Measurements from ENCODE around the gene FAT1. TPM values are rescaled to one million over a fixed set of nuclear protein-coding genes. Genes with fewer than 3 reads are reported as not detected.

The FAT1 gene
- total and polyA plus RNA-seq, 2 donors (not counting 1 experiment from before 2014, with no cell fraction given): 0.07 to 0.15 TPM

GRCh38 chr4:186761393-186761792 is 37.7 kb upstream of the FAT1 start:
- TF ChIP-seq EZH2 (IDR thresholded peaks at IDR 0.05; ENCODE audit: borderline replicate concordance, insufficient read depth, low read depth, low read length, poor library complexity, severe bottlenecking): no peak
- TF ChIP-seq, protein P1, sequence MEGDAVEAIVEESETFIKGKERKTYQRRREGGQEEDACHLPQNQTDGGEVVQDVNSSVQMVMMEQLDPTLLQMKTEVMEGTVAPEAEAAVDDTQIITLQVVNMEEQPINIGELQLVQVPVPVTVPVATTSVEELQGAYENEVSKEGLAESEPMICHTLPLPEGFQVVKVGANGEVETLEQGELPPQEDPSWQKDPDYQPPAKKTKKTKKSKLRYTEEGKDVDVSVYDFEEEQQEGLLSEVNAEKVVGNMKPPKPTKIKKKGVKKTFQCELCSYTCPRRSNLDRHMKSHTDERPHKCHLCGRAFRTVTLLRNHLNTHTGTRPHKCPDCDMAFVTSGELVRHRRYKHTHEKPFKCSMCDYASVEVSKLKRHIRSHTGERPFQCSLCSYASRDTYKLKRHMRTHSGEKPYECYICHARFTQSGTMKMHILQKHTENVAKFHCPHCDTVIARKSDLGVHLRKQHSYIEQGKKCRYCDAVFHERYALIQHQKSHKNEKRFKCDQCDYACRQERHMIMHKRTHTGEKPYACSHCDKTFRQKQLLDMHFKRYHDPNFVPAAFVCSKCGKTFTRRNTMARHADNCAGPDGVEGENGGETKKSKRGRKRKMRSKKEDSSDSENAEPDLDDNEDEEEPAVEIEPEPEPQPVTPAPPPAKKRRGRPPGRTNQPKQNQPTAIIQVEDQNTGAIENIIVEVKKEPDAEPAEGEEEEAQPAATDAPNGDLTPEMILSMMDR (IDR thresholded peaks at IDR 0.05): no peak
- Histone ChIP-seq H3K79me2 (ENCODE audit: control insufficient read depth, insufficient read depth, low read length) (no peaks in the 10 kb centered on the region), H3K9me3 (ENCODE audit: control extremely low read depth in 1 of 3, control insufficient read depth in 2 of 3, insufficient read depth in 1 of 3, low read length in 2 of 3) (peaks cover 0 to 24% (median 0%) of the 10 kb centered on the region in 3 donors), H3K9ac (ENCODE audit: low read length) (no peak overlapping the region), H3K27ac (ENCODE audit: low read length in 2 of 2) (no peak overlapping the region), H3K4me3 (ENCODE audit: control extremely low read depth in 1 of 5, extremely low read depth in 1 of 5, insufficient read depth in 1 of 5, low read depth in 2 of 5, low read length in 4 of 5) (no peak overlapping the region), H4K20me1 (ENCODE audit: control insufficient read depth, insufficient read depth, low read length, poor library complexity, severe bottlenecking) (no peaks in the 10 kb centered on the region), H3K4me2 (replicated peaks; ENCODE audit: low read depth, low read length, poor library complexity, severe bottlenecking) (no peak overlapping the region), H3K4me1 (ENCODE audit: control insufficient read depth in 2 of 2, insufficient read depth in 2 of 2, low read length in 2 of 2) (no peaks in the 10 kb centered on the region), H3K27me3 (replicated peaks in 1 of 4; ENCODE audit: control extremely low read depth in 1 of 4, control insufficient read depth in 3 of 4, insufficient read depth in 4 of 4, low read length in 3 of 4) (no peaks in the 10 kb centered on the region), H2AFZ (ENCODE audit: insufficient read depth, low read depth, low read length, poor library complexity, severe bottlenecking) (no peak overlapping the region), H3K36me3 (replicated peaks in 1 of 2; ENCODE audit: control extremely low read depth in 1 of 2, control insufficient read depth in 1 of 2, extremely low read depth in 1 of 2, insufficient read depth in 2 of 2, low read length in 1 of 2) (no peaks in the 10 kb centered on the region)
- no peak overlapping the region for H3K27ac Mint-ChIP-seq
- WGBS (ENCODE audit: insufficient coverage): no CpG with 5 or more reads among the region's 3 CpGs
- H3K4me1 Mint-ChIP-seq: no peaks in the 10 kb centered on the region
- ChIA-PET CTCF (no interaction called here), POLR2A (no interaction called here)
- intact Hi-C loops (cut with micrococcal nuclease): no loop called here
- H3K4me3 Mint-ChIP-seq: no peak overlapping the region
- ATAC-seq (ENCODE audit: low read depth) (no peak), DNase-seq (no peak)
- peaks cover 18% of the 10 kb centered on the region for H3K9me3 Mint-ChIP-seq (ENCODE audit: insufficient read depth)
- no peaks in the 10 kb centered on the region for H3K27me3 Mint-ChIP-seq

- Mint-ChIP-seq H3K4me1 (no peaks in the 10 kb centered on the region), H3K4me3 (no peak overlapping the region), H3K27me3 (no peaks in the 10 kb centered on the region), H3K9me3 (ENCODE audit: insufficient read depth) (peaks cover 18% of the 10 kb centered on the region), H3K27ac (no peak overlapping the region)
- H3K27me3 ChIP-seq (replicated peaks in 1 of 4; ENCODE audit: control extremely low read depth in 1 of 4, control insufficient read depth in 3 of 4, insufficient read depth in 4 of 4, low read length in 3 of 4): no peaks in the 10 kb centered on the region
- TF ChIP-seq, protein P1 (IDR thresholded peaks at IDR 0.05): no peak
- no peak for TF ChIP-seq EZH2 (IDR thresholded peaks at IDR 0.05; ENCODE audit: borderline replicate concordance, insufficient read depth, low read depth, low read length, poor library complexity, severe bottlenecking)
- H3K9ac ChIP-seq (ENCODE audit: low read length): no peak overlapping the region
- WGBS (ENCODE audit: insufficient coverage): 96% methylated on average over 4 of the region's 6 CpGs
- no peak overlapping the region for H3K4me3 ChIP-seq (ENCODE audit: control extremely low read depth in 1 of 5, extremely low read depth in 1 of 5, insufficient read depth in 1 of 5, low read depth in 2 of 5, low read length in 4 of 5)
- no peaks in the 10 kb centered on the region for H3K36me3 ChIP-seq (replicated peaks in 1 of 2; ENCODE audit: control extremely low read depth in 1 of 2, control insufficient read depth in 1 of 2, extremely low read depth in 1 of 2, insufficient read depth in 2 of 2, low read length in 1 of 2)
- no peak overlapping the region for H2AFZ ChIP-seq (ENCODE audit: insufficient read depth, low read depth, low read length, poor library complexity, severe bottlenecking)
- intact Hi-C loops (cut with micrococcal nuclease): no loop called here
- no peaks in the 10 kb centered on the region for H4K20me1 ChIP-seq (ENCODE audit: control insufficient read depth, insufficient read depth, low read length, poor library complexity, severe bottlenecking)
- ATAC-seq (ENCODE audit: low read depth): no peak
- H3K4me2 ChIP-seq (replicated peaks; ENCODE audit: low read depth, low read length, poor library complexity, severe bottlenecking): no peak overlapping the region
- no peaks in the 10 kb centered on the region for H3K4me1 ChIP-seq (ENCODE audit: control insufficient read depth in 2 of 2, insufficient read depth in 2 of 2, low read length in 2 of 2)
- H3K79me2 ChIP-seq (ENCODE audit: control insufficient read depth, insufficient read depth, low read length): no peaks in the 10 kb centered on the region
- H3K27ac ChIP-seq (ENCODE audit: low read length in 2 of 2): no peak overlapping the region
- DNase-seq: no peak
- H3K9me3 ChIP-seq (ENCODE audit: control extremely low read depth in 1 of 3, control insufficient read depth in 2 of 3, insufficient read depth in 1 of 3, low read length in 2 of 3): peaks cover 0 to 24% (median 0%) of the 10 kb centered on the region in 3 donors
- POLR2A ChIA-PET: no interaction called here
- CTCF ChIA-PET: no interaction called here
Measured at GRCh38 chr4:186760576-186760975, 36.9 kb upstream of the FAT1 start.
